Esophagus muscularis mucosa (tissue), 4 donors: Measurements from ENCODE around the gene ARPC2. TPM values are rescaled to one million over a fixed set of nuclear protein-coding genes. Genes with fewer than 3 reads are reported as not detected.

ENCODE experiments used
- DNase-seq: peaks from one replicate; pipeline ENCODE4 v3.0.0-alpha.2; 2017; ENCODE audit errors: extremely low spot score
- H3K27ac ChIP-seq, 4 donors: fragments of 200-600 bp; sonication (generic); replicated peaks in 1 of 4; 1 replicate in 3 of 4; 2 replicates in 1 of 4; pipeline ENCODE4 v1.5.1; 2016 to 2019; ENCODE audit warnings: mild to moderate bottlenecking in 1 of 4
- H3K27me3 ChIP-seq, 4 donors: fragments of 200-600 bp; sonication (generic); one replicate each; pipeline versions ENCODE4 v1.5.1 to v1.6.0; 2016 to 2019
- H3K36me3 ChIP-seq, 4 donors: fragments of 200-600 bp; sonication (generic); one replicate each; pipeline ENCODE4 v1.5.1; 2016 to 2019
- H3K4me1 ChIP-seq, 4 donors: fragments of 200-600 bp; sonication (generic); one replicate each; pipeline ENCODE4 v1.5.1; 2016 to 2019
- H3K4me3 ChIP-seq, 4 donors: fragments of 200-600 bp; sonication (generic); 1 replicate in 2 of 4; 2 replicates in 2 of 4; pipeline ENCODE4 v1.5.1; 2016 to 2019; ENCODE audit warnings: mild to moderate bottlenecking in 4 of 4, moderate library complexity in 1 of 4
- H3K9me3 ChIP-seq, 4 donors: fragments of 200-600 bp; sonication (generic); 1 replicate in 3 of 4; 2 replicates in 1 of 4; pipeline ENCODE4 v1.5.1; 2016 to 2019
- EP300 ChIP-seq: sonication (generic); formaldehyde crosslinking; IDR thresholded peaks from one replicate; pipeline ENCODE4 v1.6.1; 2017; ENCODE audit warnings: antibody characterized with exemption
- POLR2A ChIP-seq: fragments of 450-650 bp; IDR thresholded peaks from one replicate; pipeline ENCODE4 v1.6.1; 2017; ENCODE audit warnings: antibody characterized with exemption, moderate library complexity, mild to moderate bottlenecking, low read depth
- POLR2AphosphoS5 ChIP-seq, 2 donors: sonication (generic); formaldehyde crosslinking; IDR thresholded peaks; one replicate each; pipeline ENCODE4 v1.6.1; 2017; ENCODE audit warnings: antibody characterized with exemption in 2 of 2
- WGBS: methylation state at CpG from one replicate; pipeline ENCODE4 v1.1.5; 2018; 5-methylcytosine and 5-hydroxymethylcytosine counted together
- intact Hi-C: fragments of 100-400 bp; cut with DNase I; formaldehyde crosslinking; loops from one replicate; pipeline ENCODE4 v1.15.1; 2023
- total RNA-seq, 4 donors: library from RNA; depleted of rRNA; stranded (reverse); fragments of >200 nt; gene quantifications; one replicate each; pipeline versions ENCODE4 v1.1.0 to v1.2.1, GENCODE V29; 2016
- TF ChIP-seq, protein P1 (sequence below), 3 experiments: fragments of 200-600 bp in 2 of 3; fragments of 450-650 bp in 1 of 3; sonication (generic) in 2 of 3; IDR thresholded peaks; one replicate each; pipeline ENCODE4 v1.5.1; 2017 to 2019; ENCODE audit warnings: antibody characterized with exemption in 3 of 3, mild to moderate bottlenecking in 2 of 3, moderate library complexity in 1 of 3

The ARPC2 gene
- total RNA-seq, 4 donors from 2014 or later, result 257 to 300 (median 270) TPM

DNA sequence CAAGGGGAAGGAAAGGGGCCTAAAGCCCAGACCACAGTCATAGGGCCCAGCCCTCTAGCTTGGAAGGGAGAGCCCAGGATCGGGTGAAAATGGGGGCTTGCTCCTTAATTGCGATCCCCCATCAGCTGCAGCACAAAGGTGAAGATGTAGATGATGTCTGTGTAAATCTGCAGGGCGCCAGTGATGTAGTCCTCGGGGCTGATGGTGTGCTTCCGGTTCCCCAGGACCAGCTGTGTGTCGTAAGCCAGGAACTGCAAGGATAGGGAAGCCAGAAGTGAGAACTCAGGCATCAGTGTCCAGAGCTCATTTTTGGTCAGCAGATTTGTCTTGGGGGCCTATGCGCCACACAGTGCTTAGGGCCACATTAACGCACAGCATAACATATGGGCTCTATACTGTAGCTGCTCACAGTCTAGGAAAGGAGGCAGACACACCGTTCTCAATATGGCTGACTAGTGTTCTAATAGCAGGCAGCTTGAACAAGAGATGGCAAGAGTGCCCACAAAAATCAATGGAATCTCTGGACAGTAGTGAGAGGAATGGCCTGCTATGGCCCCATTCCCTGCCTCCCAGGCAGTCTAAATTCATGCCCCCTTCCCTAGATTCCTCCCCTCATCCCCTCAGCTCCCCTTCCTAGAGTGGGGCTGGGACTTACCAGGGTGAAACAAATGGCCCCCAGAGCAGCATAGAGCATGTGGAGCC, 58.5 kb downstream of the ARPC2 start:
- Histone ChIP-seq H3K27me3 (no peaks in the 10 kb centered on the region), H3K36me3 (peaks cover 68 to 75% (median 71%) of the 10 kb centered on the region in 4 donors), H3K4me3 (no peak overlapping the region), H3K4me1 (peaks cover 29 to 59% (median 36%) of the 10 kb centered on the region in 4 donors), H3K9me3 (no peaks in the 10 kb centered on the region), H3K27ac (peak overlapping the region in 2 of 4 donors; percentile 30 to 79)
- 80% methylated on average over 8 of the region's 9 CpGs for WGBS
- DNase-seq, result no peak
- TF ChIP-seq, protein P1, sequence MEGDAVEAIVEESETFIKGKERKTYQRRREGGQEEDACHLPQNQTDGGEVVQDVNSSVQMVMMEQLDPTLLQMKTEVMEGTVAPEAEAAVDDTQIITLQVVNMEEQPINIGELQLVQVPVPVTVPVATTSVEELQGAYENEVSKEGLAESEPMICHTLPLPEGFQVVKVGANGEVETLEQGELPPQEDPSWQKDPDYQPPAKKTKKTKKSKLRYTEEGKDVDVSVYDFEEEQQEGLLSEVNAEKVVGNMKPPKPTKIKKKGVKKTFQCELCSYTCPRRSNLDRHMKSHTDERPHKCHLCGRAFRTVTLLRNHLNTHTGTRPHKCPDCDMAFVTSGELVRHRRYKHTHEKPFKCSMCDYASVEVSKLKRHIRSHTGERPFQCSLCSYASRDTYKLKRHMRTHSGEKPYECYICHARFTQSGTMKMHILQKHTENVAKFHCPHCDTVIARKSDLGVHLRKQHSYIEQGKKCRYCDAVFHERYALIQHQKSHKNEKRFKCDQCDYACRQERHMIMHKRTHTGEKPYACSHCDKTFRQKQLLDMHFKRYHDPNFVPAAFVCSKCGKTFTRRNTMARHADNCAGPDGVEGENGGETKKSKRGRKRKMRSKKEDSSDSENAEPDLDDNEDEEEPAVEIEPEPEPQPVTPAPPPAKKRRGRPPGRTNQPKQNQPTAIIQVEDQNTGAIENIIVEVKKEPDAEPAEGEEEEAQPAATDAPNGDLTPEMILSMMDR (IDR thresholded peaks at IDR 0.05), result no peak
- TF ChIP-seq EP300 (no peak), POLR2AphosphoS5 (IDR thresholded peaks at IDR 0.05) (no peak), POLR2A (no peak)
- intact Hi-C loops, result no loop called here

DNA sequence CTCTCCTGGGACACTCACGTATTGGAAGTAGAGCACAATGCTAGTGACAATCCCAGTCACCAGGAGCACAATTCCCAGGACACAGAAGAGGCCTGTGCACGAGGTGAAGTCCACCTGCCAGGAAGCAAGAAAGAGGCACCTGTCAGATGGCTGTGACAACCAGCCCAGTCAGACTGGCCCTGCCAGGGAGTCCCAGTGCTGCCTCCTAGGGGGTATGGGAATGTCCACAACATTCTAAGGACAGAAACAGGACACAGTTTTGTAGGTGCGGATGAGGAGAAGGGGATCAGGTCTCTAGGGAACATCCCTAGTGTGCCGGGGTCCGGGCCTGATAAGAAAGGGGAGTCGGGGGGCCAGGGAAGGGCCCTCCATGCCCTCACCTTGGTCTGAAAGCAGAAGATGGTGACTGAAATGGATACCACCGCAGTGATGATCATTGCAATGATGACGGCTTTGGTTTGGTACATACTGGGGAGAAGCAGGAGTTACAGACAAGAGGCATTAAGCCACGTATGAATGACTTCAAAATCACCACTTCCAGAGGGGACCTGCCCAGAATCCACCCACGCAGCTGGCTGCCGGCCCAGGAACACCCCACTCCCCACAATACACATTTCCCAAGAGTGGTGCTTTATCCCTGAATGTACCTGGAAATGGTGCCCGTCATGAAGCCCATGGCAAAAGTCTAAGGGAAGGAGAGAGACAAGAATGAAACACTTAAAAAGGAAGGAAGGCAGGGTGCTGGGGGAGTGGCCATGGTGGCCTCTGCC, 60.2 kb downstream of the ARPC2 start:
- 78% methylated on average over 10 of the region's 12 CpGs for WGBS
- no peaks in the 10 kb centered on the region for H3K27me3 ChIP-seq
- TF ChIP-seq POLR2A (no peak), POLR2AphosphoS5 (IDR thresholded peaks at IDR 0.05) (no peak), EP300 (no peak)
- TF ChIP-seq, protein P1 (IDR thresholded peaks at IDR 0.05), result no peak
- H3K9me3 ChIP-seq, result no peaks in the 10 kb centered on the region
- no peak for DNase-seq
- H3K4me1 ChIP-seq, result peaks cover 25 to 56% (median 32%) of the 10 kb centered on the region in 4 donors
- H3K4me3 ChIP-seq, result no peak overlapping the region
- intact Hi-C loops, result no loop called here
- H3K27ac ChIP-seq, result peak overlapping the region; percentile 7 to 79 (median 26)
- H3K36me3 ChIP-seq, result peaks cover 77 to 92% (median 87%) of the 10 kb centered on the region in 4 donors

DNA sequence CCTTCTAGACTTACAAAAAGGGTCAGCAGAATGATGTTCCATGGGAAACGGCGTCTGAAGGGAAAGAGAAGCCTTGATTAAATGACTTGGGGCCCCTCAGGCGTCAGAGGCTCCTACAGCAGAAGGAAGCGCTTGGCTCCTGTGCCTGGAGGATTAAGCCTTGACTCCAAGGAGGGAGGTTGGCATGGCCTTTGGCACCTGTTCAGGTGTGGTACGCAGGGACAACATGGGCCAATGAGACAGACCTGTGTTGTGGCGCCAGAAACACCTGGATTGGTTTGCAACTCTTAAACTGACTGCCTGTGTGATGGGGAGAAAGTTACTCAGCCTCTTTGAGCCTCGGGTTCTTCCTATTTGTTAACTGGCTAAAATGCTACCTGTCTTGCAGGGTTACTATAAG, 60.9 kb downstream of the ARPC2 start:
- no peaks in the 10 kb centered on the region for H3K27me3 ChIP-seq

DNA sequence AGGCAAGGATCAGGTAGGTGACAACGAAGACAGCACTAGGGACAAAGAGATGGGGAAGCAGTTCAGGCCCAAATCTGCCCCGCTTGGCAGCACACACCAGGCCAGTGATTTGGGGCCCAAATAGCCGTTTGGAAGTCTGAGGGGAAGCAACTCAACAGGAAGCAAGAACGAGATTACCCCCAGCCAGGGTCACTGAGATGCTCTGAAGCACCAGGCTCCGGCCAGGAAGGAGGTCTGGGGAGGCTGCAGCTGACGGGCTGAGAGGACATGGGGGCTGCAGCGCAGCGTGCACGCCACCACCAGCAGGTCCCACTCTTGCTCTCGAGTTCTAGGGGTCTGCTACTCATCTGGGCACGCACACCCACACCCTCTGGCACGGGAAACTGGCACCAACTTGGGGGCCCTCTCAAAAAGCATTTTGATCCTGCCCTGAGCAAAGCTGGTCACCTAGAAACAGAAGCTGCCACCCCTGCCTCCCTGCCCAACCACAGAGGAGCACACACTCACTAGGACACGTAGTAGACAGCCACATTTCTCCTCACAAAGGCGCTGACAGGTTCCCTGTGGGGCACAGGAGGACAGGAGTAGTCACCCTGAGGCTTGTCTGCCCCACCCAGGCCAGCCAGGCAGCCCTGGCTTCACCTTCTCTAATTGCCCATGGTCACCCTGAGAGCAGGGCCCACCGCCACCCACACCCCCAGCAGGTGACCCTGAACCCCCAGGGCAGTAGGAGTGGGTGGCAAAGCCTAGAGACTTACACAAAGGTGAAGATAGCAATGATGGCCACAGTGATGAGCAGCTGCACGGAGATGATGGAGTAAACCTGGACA, 61.8 kb downstream of the ARPC2 start:
- peak overlapping the region in 3 of 4 donors; percentile 14 to 20 (median 15) for H3K27ac ChIP-seq
- intact Hi-C loops, result no loop called here
- peaks cover 28 to 56% (median 32%) of the 10 kb centered on the region in 4 donors for H3K4me1 ChIP-seq
- no peaks in the 10 kb centered on the region for H3K9me3 ChIP-seq
- DNase-seq, result no peak
- H3K4me3 ChIP-seq, result no peak overlapping the region
- no peaks in the 10 kb centered on the region for H3K27me3 ChIP-seq
- WGBS, result 82% methylated on average over 10 of the region's 16 CpGs
- peaks cover 74 to 98% (median 90%) of the 10 kb centered on the region in 4 donors for H3K36me3 ChIP-seq
- TF ChIP-seq, protein P1 (IDR thresholded peaks at IDR 0.05), result no peak
- TF ChIP-seq EP300 (no peak), POLR2AphosphoS5 (IDR thresholded peaks at IDR 0.05) (no peak), POLR2A (no peak)

More for the DNA sequence above, 60.9 kb downstream of the ARPC2 start:
- Histone ChIP-seq H3K27ac (peak overlapping the region in 3 of 4 donors; percentile 7 to 79 (median 24)), H3K36me3 (peaks cover 77 to 98% (median 91%) of the 10 kb centered on the region in 4 donors), H3K4me3 (no peak overlapping the region), H3K9me3 (no peaks in the 10 kb centered on the region), H3K4me1 (peaks cover 25 to 56% (median 32%) of the 10 kb centered on the region in 4 donors)
- 83% methylated on average over 7 of the region's 7 CpGs for WGBS
- TF ChIP-seq, protein P1 (IDR thresholded peaks at IDR 0.05), result no peak
- TF ChIP-seq POLR2A, result no peak
- TF ChIP-seq EP300, result no peak
- TF ChIP-seq POLR2AphosphoS5 (IDR thresholded peaks at IDR 0.05), result no peak
- intact Hi-C loops, result no loop called here
- DNase-seq, result no peak
